Thyroid gland (tissue), 4 donors: ENCODE measurements around the gene VSIG10.

Source experiments
- POLR2A ChIP-seq, 2 donors: fragments of 450-650 bp; IDR thresholded peaks; one replicate each; pipeline ENCODE4 v1.6.1; 2017; ENCODE audit warnings: antibody characterized with exemption in 2 of 2, mild to moderate bottlenecking in 2 of 2, moderate library complexity in 1 of 2
- TF ChIP-seq, protein P1 (sequence below), 6 experiments: fragments of 200-600 bp in 3 of 6; fragments of 450-650 bp in 3 of 6; sonication (generic) in 3 of 6; IDR thresholded peaks; one replicate each; pipeline ENCODE4 v1.5.1; 2016 to 2019; ENCODE audit warnings: antibody characterized with exemption in 6 of 6, mild to moderate bottlenecking in 2 of 6, inconsistent platforms in 1 of 6, moderate library complexity in 1 of 6

DNA sequence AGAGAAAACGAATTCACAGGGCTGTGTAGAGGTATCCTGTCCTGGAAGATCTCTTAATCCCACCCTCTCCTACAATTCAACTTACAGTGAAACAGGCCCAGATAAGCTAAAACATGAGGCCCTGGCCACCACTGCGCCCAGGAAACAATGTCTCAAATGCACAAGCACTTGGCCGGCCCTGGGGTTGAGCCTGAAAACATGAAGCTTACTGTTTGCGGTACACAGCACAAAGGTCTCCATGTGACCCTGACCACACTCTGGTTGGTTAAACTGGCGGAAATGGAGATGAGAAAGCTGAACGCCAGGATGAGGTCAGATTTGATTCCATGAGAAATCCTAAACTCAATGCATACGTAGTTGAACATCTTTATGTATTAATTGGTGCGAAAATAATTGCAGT, 59.2 kb downstream of the VSIG10 start:
- TF ChIP-seq POLR2A (IDR thresholded peaks at IDR 0.05): no peak
- TF ChIP-seq, protein P1, sequence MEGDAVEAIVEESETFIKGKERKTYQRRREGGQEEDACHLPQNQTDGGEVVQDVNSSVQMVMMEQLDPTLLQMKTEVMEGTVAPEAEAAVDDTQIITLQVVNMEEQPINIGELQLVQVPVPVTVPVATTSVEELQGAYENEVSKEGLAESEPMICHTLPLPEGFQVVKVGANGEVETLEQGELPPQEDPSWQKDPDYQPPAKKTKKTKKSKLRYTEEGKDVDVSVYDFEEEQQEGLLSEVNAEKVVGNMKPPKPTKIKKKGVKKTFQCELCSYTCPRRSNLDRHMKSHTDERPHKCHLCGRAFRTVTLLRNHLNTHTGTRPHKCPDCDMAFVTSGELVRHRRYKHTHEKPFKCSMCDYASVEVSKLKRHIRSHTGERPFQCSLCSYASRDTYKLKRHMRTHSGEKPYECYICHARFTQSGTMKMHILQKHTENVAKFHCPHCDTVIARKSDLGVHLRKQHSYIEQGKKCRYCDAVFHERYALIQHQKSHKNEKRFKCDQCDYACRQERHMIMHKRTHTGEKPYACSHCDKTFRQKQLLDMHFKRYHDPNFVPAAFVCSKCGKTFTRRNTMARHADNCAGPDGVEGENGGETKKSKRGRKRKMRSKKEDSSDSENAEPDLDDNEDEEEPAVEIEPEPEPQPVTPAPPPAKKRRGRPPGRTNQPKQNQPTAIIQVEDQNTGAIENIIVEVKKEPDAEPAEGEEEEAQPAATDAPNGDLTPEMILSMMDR (IDR thresholded peaks at IDR 0.05): no peak
